Small intestine (tissue), 7 donors: Measurements from ENCODE around the gene ATP2B1. TPM values are rescaled to one million over a fixed set of nuclear protein-coding genes. Genes with fewer than 3 reads are reported as not detected.

Source experiments
- DNase-seq, 2 donors: peaks; one replicate each; pipeline versions ENCODE4 v3.0.0 to v3.0.0-alpha.2; 2013
- FAIRE-seq: peaks from 2 replicates; lab custom pipeline; 2012; peaks lifted over from hg19 to GRCh38; lab: Jason Lieb, UNC
- H3K27ac ChIP-seq, 3 donors: one replicate each; pipeline ENCODE4 v1.5.1; 2013; ENCODE audit warnings: low read length in 2 of 3, mild to moderate bottlenecking in 2 of 3, control low read depth in 1 of 3, inconsistent platforms in 1 of 3, low read depth in 1 of 3, moderate library complexity in 1 of 3
- H3K27me3 ChIP-seq, 3 donors: one replicate each; pipeline ENCODE4 v1.6.1; 2013; ENCODE audit warnings: low read length in 3 of 3, inconsistent platforms in 1 of 3; ENCODE audit not compliant: control insufficient read depth in 3 of 3, insufficient read depth in 3 of 3
- H3K36me3 ChIP-seq, 3 donors: one replicate each; pipeline ENCODE4 v1.6.1; 2013; ENCODE audit warnings: low read length in 3 of 3, inconsistent platforms in 1 of 3, low read depth in 1 of 3, mild to moderate bottlenecking in 1 of 3, moderate library complexity in 1 of 3; ENCODE audit not compliant: control insufficient read depth in 3 of 3, insufficient read depth in 2 of 3
- H3K4me1 ChIP-seq, 3 donors: one replicate each; pipeline ENCODE4 v1.6.1; 2013; ENCODE audit warnings: low read length in 2 of 3, inconsistent platforms in 1 of 3, low read depth in 1 of 3, mild to moderate bottlenecking in 1 of 3, moderate library complexity in 1 of 3; ENCODE audit not compliant: control insufficient read depth in 3 of 3, insufficient read depth in 2 of 3
- H3K4me3 ChIP-seq, 3 donors: one replicate each; pipeline ENCODE4 v1.5.1; 2013; ENCODE audit warnings: low read length in 3 of 3, control low read depth in 1 of 3, inconsistent platforms in 1 of 3, low read depth in 1 of 3, mild to moderate bottlenecking in 1 of 3, moderate library complexity in 1 of 3
- H3K9me3 ChIP-seq, 2 donors: one replicate each; pipeline ENCODE4 v1.6.1; 2013; ENCODE audit warnings: low read depth in 1 of 2, low read length in 1 of 2; ENCODE audit not compliant: control insufficient read depth in 2 of 2, insufficient read depth in 1 of 2
- WGBS, 3 donors: extraction: QIAGEN DNeasy Blood & Tissue Kit; methylation state at CpG; one replicate each; pipeline ENCODE4 v1.1.7; 2013; 5-methylcytosine and 5-hydroxymethylcytosine counted together
- polyA plus RNA-seq, 4 donors: library from polyadenylated mRNA; stranded (reverse) in 3 of 4; unstranded in 1 of 4; fragments of 200-250 nt in 3 of 4; fragments of 120-200 nt in 1 of 4; gene quantifications; one replicate each; pipeline versions ENCODE4 v1.2.1 to v1.2.3, GENCODE V29; 2013
- donor health status: healthy with polysubstance abuse.
- donor health status: control.
- donor health status: control.
- donor health status: Bipolar disorder and iron deficiency.
- donor health status: healthy.

ATP2B1 gene
- polyA plus RNA-seq, 4 donors = 13.2 to 76.2 (median 17.9) TPM

GRCh38 chr12:89645434-89645833 lies 63.2 kb downstream of the ATP2B1 start:
- FAIRE-seq (no peak), DNase-seq (no peak)
- H3K9me3 ChIP-seq = peaks cover 0 to 16% of the 10 kb centered on the region in 2 donors
- no peaks in the 10 kb centered on the region for H3K27me3 ChIP-seq
- 28 to 51% (median 42%) methylated on average over 1 of the region's 1 CpG for WGBS, 3 donors
- no peak overlapping the region for H3K27ac ChIP-seq
- H3K36me3 ChIP-seq = peaks cover 0 to 15% (median 5%) of the 10 kb centered on the region in 3 donors
- H3K4me1 ChIP-seq = peaks cover 3 to 24% (median 4%) of the 10 kb centered on the region in 3 donors
- no peak overlapping the region for H3K4me3 ChIP-seq

GRCh38 chr12:89642959-89643358 lies 65.7 kb downstream of the ATP2B1 start:
- WGBS, 3 donors = 83 to 87% (median 86%) methylated on average over 5 of the region's 5 CpGs
- no peaks in the 10 kb centered on the region for H3K9me3 ChIP-seq
- FAIRE-seq = peak; percentile 61

GRCh38 chr12:89636776-89637160 lies 71.9 kb downstream of the ATP2B1 start:
- no peak overlapping the region for H3K27ac ChIP-seq
- no peaks in the 10 kb centered on the region for H3K27me3 ChIP-seq
- H3K36me3 ChIP-seq = peaks cover 0 to 6% (median under 1%) of the 10 kb centered on the region in 3 donors
- peaks cover 0 to 5% (median 0%) of the 10 kb centered on the region in 3 donors for H3K4me1 ChIP-seq
- no peak overlapping the region for H3K4me3 ChIP-seq
- FAIRE-seq = no peak
- no peak for DNase-seq
- H3K9me3 ChIP-seq = no peaks in the 10 kb centered on the region
- 86 to 100% (median 97%) methylated on average over 1 of the region's 1 CpG for WGBS, 3 donors

More at GRCh38 chr12:89642959-89643358, 65.7 kb downstream of the ATP2B1 start:
- DNase-seq = no peak
- Histone ChIP-seq H3K4me3 (no peak overlapping the region), H3K4me1 (peaks cover 0 to 12% (median 3%) of the 10 kb centered on the region in 3 donors), H3K27ac (no peak overlapping the region), H3K27me3 (no peaks in the 10 kb centered on the region), H3K36me3 (peaks cover 0 to 8% (median 5%) of the 10 kb centered on the region in 3 donors)

- no peak for FAIRE-seq
- H3K27me3 ChIP-seq = no peaks in the 10 kb centered on the region
- 82 to 87% (median 87%) methylated on average over 5 of the region's 5 CpGs for WGBS, 3 donors
- no peaks in the 10 kb centered on the region for H3K9me3 ChIP-seq
- H3K4me3 ChIP-seq = no peak overlapping the region
- H3K36me3 ChIP-seq = peaks cover 0 to 6% (median 0%) of the 10 kb centered on the region in 3 donors
- H3K4me1 ChIP-seq = peaks cover 0 to 5% (median 0%) of the 10 kb centered on the region in 3 donors
- DNase-seq = no peak
- no peak overlapping the region for H3K27ac ChIP-seq
Measured at GRCh38 chr12:89636052-89636775, 72.4 kb downstream of the ATP2B1 start.

- WGBS, 3 donors = 96 to 98% (median 97%) methylated on average over 3 of the region's 3 CpGs
- no peak for DNase-seq
- Histone ChIP-seq H3K27me3 (no peaks in the 10 kb centered on the region), H3K4me1 (peaks cover 0 to 9% (median 0%) of the 10 kb centered on the region in 3 donors), H3K36me3 (peaks cover 0 to 5% (median 5%) of the 10 kb centered on the region in 3 donors), H3K9me3 (no peaks in the 10 kb centered on the region), H3K27ac (no peak overlapping the region), H3K4me3 (no peak overlapping the region)
- FAIRE-seq = no peak
Measured at GRCh38 chr12:89634508-89634907, 74.1 kb downstream of the ATP2B1 start.

GRCh38 chr12:89632778-89633177 lies 75.9 kb downstream of the ATP2B1 start:
- peaks cover 0 to 9% (median 0%) of the 10 kb centered on the region in 3 donors for H3K4me1 ChIP-seq
- no peaks in the 10 kb centered on the region for H3K27me3 ChIP-seq
- WGBS, 3 donors = 84 to 91% (median 88%) methylated on average over 1 of the region's 1 CpG
- peaks cover 6 to 13% (median 9%) of the 10 kb centered on the region in 3 donors for H3K36me3 ChIP-seq
- no peak for FAIRE-seq
- no peaks in the 10 kb centered on the region for H3K9me3 ChIP-seq
- H3K4me3 ChIP-seq = no peak overlapping the region
- peak overlapping the region in 1 of 3 donors; percentile 49 for H3K27ac ChIP-seq
- DNase-seq = peak; percentile 71 to 76

- Histone ChIP-seq H3K36me3 (peaks cover 0 to 14% (median 5%) of the 10 kb centered on the region in 3 donors), H3K27me3 (no peaks in the 10 kb centered on the region), H3K4me1 (peaks cover 0 to 6% (median 0%) of the 10 kb centered on the region in 3 donors), H3K4me3 (no peak overlapping the region), H3K9me3 (no peaks in the 10 kb centered on the region), H3K27ac (no peak overlapping the region)
- DNase-seq = no peak
- FAIRE-seq = no peak
Measured at GRCh38 chr12:89622115-89622514, 86.5 kb downstream of the ATP2B1 start.

GRCh38 chr12:89621521-89621920 lies 87.1 kb downstream of the ATP2B1 start:
- Histone ChIP-seq H3K4me3 (no peak overlapping the region), H3K27me3 (no peaks in the 10 kb centered on the region), H3K4me1 (peaks cover 0 to 6% (median 0%) of the 10 kb centered on the region in 3 donors), H3K9me3 (no peaks in the 10 kb centered on the region), H3K27ac (no peak overlapping the region), H3K36me3 (peaks cover 0 to 14% (median 5%) of the 10 kb centered on the region in 3 donors)
- 72 to 96% (median 84%) methylated on average over 1 of the region's 1 CpG for WGBS, 3 donors
- no peak for DNase-seq
- FAIRE-seq = peak; percentile 23
